Hepatocyte (in vitro differentiated cells): ENCODE results near the gene ACTR3. TPM values are rescaled to one million over a fixed set of nuclear protein-coding genes. Genes with fewer than 3 reads are reported as not detected.

ENCODE experiments used
- DNase-seq: peaks from one replicate; pipeline ENCODE4 v3.0.0-alpha.2; 2016; ENCODE audit warnings: low spot score
- H2AFZ ChIP-seq: fragments of 200-600 bp; sonication (generic); 2 replicates; pipeline ENCODE4 v1.6.0; 2016; ENCODE audit warnings: antibody characterized with exemption, mild to moderate bottlenecking
- H3K27ac ChIP-seq: fragments of 200-600 bp; sonication (generic); 2 replicates; pipeline ENCODE4 v1.5.1; 2016; ENCODE audit warnings: mild to moderate bottlenecking
- H3K27me3 ChIP-seq: fragments of 200-600 bp; sonication (generic); 2 replicates; pipeline ENCODE4 v1.6.1; 2016
- H3K36me3 ChIP-seq: fragments of 200-600 bp; sonication (generic); replicated peaks from 2 replicates; pipeline ENCODE4 v1.5.1; 2016; ENCODE audit warnings: low read depth; ENCODE audit not compliant: insufficient read depth
- H3K4me1 ChIP-seq: fragments of 200-600 bp; sonication (generic); 2 replicates; pipeline ENCODE4 v1.5.1; 2016; ENCODE audit warnings: mild to moderate bottlenecking, moderate library complexity; ENCODE audit not compliant: insufficient read depth
- H3K4me2 ChIP-seq: fragments of 200-600 bp; sonication (generic); 2 replicates; pipeline ENCODE4 v1.6.0; 2016
- H3K4me3 ChIP-seq: fragments of 200-600 bp; sonication (generic); 2 replicates; pipeline ENCODE4 v1.5.1; 2016; ENCODE audit warnings: mild to moderate bottlenecking
- H3K79me2 ChIP-seq: fragments of 200-600 bp; sonication (generic); 2 replicates; pipeline ENCODE4 v1.6.0; 2017; ENCODE audit warnings: mild to moderate bottlenecking
- H3K9me2 ChIP-seq: fragments of 200-600 bp; sonication (generic); replicated peaks from 2 replicates; pipeline ENCODE4 v1.6.0; 2017; ENCODE audit warnings: mild to moderate bottlenecking; ENCODE audit not compliant: insufficient read depth
- H3K9me3 ChIP-seq: fragments of 200-600 bp; sonication (generic); 2 replicates; pipeline ENCODE4 v1.5.1; 2016; ENCODE audit warnings: low read depth, mild to moderate bottlenecking
- H4K20me1 ChIP-seq: fragments of 200-600 bp; sonication (generic); 2 replicates; pipeline ENCODE4 v1.6.0; 2016; ENCODE audit warnings: mild to moderate bottlenecking; ENCODE audit not compliant: insufficient read depth, poor library complexity, severe bottlenecking
- EZH2 ChIP-seq: fragments of 200-600 bp; sonication (generic); IDR thresholded peaks from 2 replicates; pipeline ENCODE4 v1.6.1; 2016; ENCODE audit warnings: antibody characterized with exemption, mild to moderate bottlenecking, borderline replicate concordance
- EZH2phosphoT487 ChIP-seq: fragments of 200-600 bp; sonication (generic); IDR thresholded peaks from one replicate; pipeline ENCODE4 v1.6.1; 2018; ENCODE audit warnings: antibody characterized with exemption, mild to moderate bottlenecking, low read depth, moderate library complexity; ENCODE audit not compliant: unreplicated experiment, severe bottlenecking
- WGBS: methylation state at CpG from one replicate; pipeline ENCODE4 v1.1.6; 2016; ENCODE audit warnings: low lambda C conversion rate; ENCODE audit errors: missing lambda C conversion rate; 5-methylcytosine and 5-hydroxymethylcytosine counted together
- polyA plus RNA-seq: library from polyadenylated mRNA; unstranded; fragments of >200 nt; fragmentation: Nextera tagmentation; extraction: Ambion mirVana; gene quantifications from 2 replicates; pipeline ENCODE4 v1.2.1, GENCODE V29; 2016
- total RNA-seq: library from RNA; depleted of rRNA; stranded (reverse); fragments of >200 nt; gene quantifications from 2 replicates; pipeline ENCODE4 v1.2.3, GENCODE V29; 2014
- TF ChIP-seq, protein P1 (sequence below): fragments of 200-600 bp; sonication (generic); IDR thresholded peaks from 2 replicates; pipeline ENCODE4 v1.5.1; 2016; ENCODE audit warnings: antibody characterized with exemption, mild to moderate bottlenecking; ENCODE audit not compliant: poor library complexity

ACTR3 gene
- total and polyA plus RNA-seq, 2 experiments from 2014 or later: 140 to 194 TPM

GRCh38 chr2:113920996-113921395 lies 31.1 kb downstream of the ACTR3 start:
- TF ChIP-seq EZH2 (no peak), EZH2phosphoT487 (no peak)
- TF ChIP-seq, protein P1, sequence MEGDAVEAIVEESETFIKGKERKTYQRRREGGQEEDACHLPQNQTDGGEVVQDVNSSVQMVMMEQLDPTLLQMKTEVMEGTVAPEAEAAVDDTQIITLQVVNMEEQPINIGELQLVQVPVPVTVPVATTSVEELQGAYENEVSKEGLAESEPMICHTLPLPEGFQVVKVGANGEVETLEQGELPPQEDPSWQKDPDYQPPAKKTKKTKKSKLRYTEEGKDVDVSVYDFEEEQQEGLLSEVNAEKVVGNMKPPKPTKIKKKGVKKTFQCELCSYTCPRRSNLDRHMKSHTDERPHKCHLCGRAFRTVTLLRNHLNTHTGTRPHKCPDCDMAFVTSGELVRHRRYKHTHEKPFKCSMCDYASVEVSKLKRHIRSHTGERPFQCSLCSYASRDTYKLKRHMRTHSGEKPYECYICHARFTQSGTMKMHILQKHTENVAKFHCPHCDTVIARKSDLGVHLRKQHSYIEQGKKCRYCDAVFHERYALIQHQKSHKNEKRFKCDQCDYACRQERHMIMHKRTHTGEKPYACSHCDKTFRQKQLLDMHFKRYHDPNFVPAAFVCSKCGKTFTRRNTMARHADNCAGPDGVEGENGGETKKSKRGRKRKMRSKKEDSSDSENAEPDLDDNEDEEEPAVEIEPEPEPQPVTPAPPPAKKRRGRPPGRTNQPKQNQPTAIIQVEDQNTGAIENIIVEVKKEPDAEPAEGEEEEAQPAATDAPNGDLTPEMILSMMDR: no peak
- Histone ChIP-seq H3K4me2 (no peak overlapping the region), H4K20me1 (peaks cover 23% of the 10 kb centered on the region), H2AFZ (no peak overlapping the region), H3K4me1 (no peaks in the 10 kb centered on the region), H3K27ac (no peak overlapping the region), H3K4me3 (no peak overlapping the region), H3K9me2 (no peaks in the 10 kb centered on the region), H3K36me3 (peaks cover 5% of the 10 kb centered on the region), H3K9me3 (no peaks in the 10 kb centered on the region), H3K27me3 (no peaks in the 10 kb centered on the region), H3K79me2 (peaks cover 78% of the 10 kb centered on the region)
- WGBS: 97% methylated on average over 3 of the region's 3 CpGs
- no peak for DNase-seq

- H3K27ac ChIP-seq: no peak overlapping the region
- WGBS: 99% methylated on average over 6 of the region's 6 CpGs
- no peaks in the 10 kb centered on the region for H3K27me3 ChIP-seq
- peaks cover 18% of the 10 kb centered on the region for H4K20me1 ChIP-seq
- H2AFZ ChIP-seq: no peak overlapping the region
- H3K9me3 ChIP-seq: no peaks in the 10 kb centered on the region
- no peaks in the 10 kb centered on the region for H3K9me2 ChIP-seq
- no peak overlapping the region for H3K4me2 ChIP-seq
- H3K4me3 ChIP-seq: no peak overlapping the region
- H3K79me2 ChIP-seq: peaks cover 69% of the 10 kb centered on the region
- no peaks in the 10 kb centered on the region for H3K4me1 ChIP-seq
- H3K36me3 ChIP-seq: peaks cover 5% of the 10 kb centered on the region
- no peak for DNase-seq
- TF ChIP-seq EZH2 (no peak), EZH2phosphoT487 (no peak)
- TF ChIP-seq, protein P1: no peak
Observed at GRCh38 chr2:113922335-113922734, 32.4 kb downstream of the ACTR3 start.

- Histone ChIP-seq H3K9me2 (no peaks in the 10 kb centered on the region), H3K79me2 (peaks cover 65% of the 10 kb centered on the region), H3K4me1 (no peaks in the 10 kb centered on the region), H3K9me3 (no peaks in the 10 kb centered on the region), H2AFZ (no peak overlapping the region), H3K27ac (no peak overlapping the region), H4K20me1 (peaks cover 16% of the 10 kb centered on the region), H3K4me2 (no peak overlapping the region), H3K36me3 (peaks cover 2% of the 10 kb centered on the region), H3K4me3 (no peak overlapping the region), H3K27me3 (no peaks in the 10 kb centered on the region)
- DNase-seq: no peak
- TF ChIP-seq, protein P1: no peak
- TF ChIP-seq EZH2phosphoT487 (no peak), EZH2 (no peak)
- WGBS: 78% methylated on average over 3 of the region's 3 CpGs
Observed at GRCh38 chr2:113922784-113923183, 32.9 kb downstream of the ACTR3 start.

DNA sequence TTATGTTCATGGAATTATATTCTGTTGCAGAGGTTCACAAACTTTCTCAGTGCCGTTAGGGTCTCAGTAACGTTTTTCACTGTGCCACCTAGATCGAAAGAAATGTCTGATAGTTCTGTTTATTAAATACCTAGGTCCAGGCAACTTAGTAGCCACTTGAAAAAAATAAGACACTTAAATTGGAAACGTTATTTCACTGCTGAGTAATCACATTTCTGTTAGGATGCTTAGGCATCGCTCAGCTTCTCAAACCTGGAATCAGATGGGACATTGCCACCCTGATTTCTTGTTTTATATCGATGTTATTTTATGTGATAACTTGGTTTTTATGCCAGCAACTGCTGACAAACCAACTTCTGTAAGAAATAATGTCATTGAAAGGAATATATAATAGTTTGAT lies 36.0 kb downstream of the ACTR3 start:
- H3K79me2 ChIP-seq: peaks cover 46% of the 10 kb centered on the region
- 78% methylated on average over 6 of the region's 6 CpGs for WGBS
- DNase-seq: no peak
- H3K4me3 ChIP-seq: no peak overlapping the region
- no peak overlapping the region for H2AFZ ChIP-seq
- no peaks in the 10 kb centered on the region for H3K27me3 ChIP-seq
- H3K9me2 ChIP-seq: no peaks in the 10 kb centered on the region
- H3K36me3 ChIP-seq: no peaks in the 10 kb centered on the region
- no peak overlapping the region for H3K27ac ChIP-seq
- no peak for TF ChIP-seq EZH2phosphoT487
- TF ChIP-seq, protein P1: no peak
- no peak for TF ChIP-seq EZH2
- H3K4me2 ChIP-seq: no peak overlapping the region
- no peaks in the 10 kb centered on the region for H3K4me1 ChIP-seq
- no peaks in the 10 kb centered on the region for H3K9me3 ChIP-seq
- H4K20me1 ChIP-seq: peaks cover 15% of the 10 kb centered on the region
